Measurements from ENCODE around the gene HCN3. TPM values are rescaled to one million over a fixed set of nuclear protein-coding genes. Genes with fewer than 3 reads are reported as not detected.

HCN3 gene
- total RNA-seq, 1 experiment from 2014 or later = 19.6 TPM

DNA sequence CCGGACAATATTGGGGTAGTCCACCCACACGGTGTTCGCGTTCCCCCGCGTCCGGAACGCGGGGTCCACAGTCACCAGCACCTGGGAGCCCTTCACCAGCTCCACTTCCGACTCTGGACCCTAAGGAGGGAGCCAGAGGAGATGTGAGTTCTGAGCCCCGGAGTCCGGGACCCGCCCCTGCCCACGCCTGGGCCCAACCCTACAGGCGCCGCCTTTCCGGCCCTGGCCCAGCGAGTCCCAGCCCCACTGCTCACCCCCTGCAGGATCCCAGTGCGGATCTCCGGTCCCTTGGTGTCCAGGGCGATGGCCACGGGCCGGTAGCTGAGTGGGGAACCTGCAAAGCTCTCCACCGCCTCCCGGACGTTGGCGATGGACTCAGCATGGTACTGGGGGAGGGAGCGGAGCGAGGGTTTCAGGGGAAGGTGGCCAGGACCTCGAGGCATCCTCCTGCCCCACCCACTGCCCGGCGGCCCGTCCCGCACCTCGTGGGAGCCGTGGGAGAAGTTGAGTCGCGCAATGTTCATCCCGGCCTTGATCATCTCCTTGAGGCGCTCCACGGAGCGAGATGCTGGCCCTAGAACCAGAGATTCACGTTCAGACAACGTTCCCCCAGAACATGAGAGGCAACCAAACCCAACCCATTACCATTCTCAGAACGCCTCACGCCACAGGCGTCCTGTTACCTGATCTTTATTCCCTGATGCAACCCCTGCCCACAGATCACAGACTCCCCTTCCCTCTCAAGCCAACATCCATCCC is 18.1 kb downstream of the HCN3 start:
- Mint-ChIP-seq H3K4me3 (ENCODE audit: low read depth, unreplicated experiment) (no peak overlapping the region), H3K4me1 (ENCODE audit: low read depth, unreplicated experiment) (no peaks in the 10 kb centered on the region), H3K36me3 (ENCODE audit: insufficient read depth, unreplicated experiment) (no peaks in the 10 kb centered on the region), H3K27ac (ENCODE audit: unreplicated experiment) (no peak overlapping the region), H3K27me3 (ENCODE audit: unreplicated experiment) (peaks cover 42% of the 10 kb centered on the region), H3K9me3 (ENCODE audit: low read depth, unreplicated experiment) (no peaks in the 10 kb centered on the region)
- no TSS peak for BruUV-seq (replicated peaks)
- TF ChIP-seq, protein P1, sequence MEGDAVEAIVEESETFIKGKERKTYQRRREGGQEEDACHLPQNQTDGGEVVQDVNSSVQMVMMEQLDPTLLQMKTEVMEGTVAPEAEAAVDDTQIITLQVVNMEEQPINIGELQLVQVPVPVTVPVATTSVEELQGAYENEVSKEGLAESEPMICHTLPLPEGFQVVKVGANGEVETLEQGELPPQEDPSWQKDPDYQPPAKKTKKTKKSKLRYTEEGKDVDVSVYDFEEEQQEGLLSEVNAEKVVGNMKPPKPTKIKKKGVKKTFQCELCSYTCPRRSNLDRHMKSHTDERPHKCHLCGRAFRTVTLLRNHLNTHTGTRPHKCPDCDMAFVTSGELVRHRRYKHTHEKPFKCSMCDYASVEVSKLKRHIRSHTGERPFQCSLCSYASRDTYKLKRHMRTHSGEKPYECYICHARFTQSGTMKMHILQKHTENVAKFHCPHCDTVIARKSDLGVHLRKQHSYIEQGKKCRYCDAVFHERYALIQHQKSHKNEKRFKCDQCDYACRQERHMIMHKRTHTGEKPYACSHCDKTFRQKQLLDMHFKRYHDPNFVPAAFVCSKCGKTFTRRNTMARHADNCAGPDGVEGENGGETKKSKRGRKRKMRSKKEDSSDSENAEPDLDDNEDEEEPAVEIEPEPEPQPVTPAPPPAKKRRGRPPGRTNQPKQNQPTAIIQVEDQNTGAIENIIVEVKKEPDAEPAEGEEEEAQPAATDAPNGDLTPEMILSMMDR (IDR thresholded peaks at IDR 0.05; ENCODE audit: unreplicated experiment) = no peak
- intact Hi-C loops (cut with micrococcal nuclease; ENCODE audit: unreplicated experiment) = no loop called here
- CTCF ChIA-PET = no interaction called here
- no peak for DNase-seq

GRCh38 chr1:155295942-155296267 is 18.6 kb downstream of the HCN3 start:
- Mint-ChIP-seq H3K27ac (ENCODE audit: unreplicated experiment) (no peak overlapping the region), H3K36me3 (ENCODE audit: insufficient read depth, unreplicated experiment) (no peaks in the 10 kb centered on the region), H3K27me3 (ENCODE audit: unreplicated experiment) (peaks cover 42% of the 10 kb centered on the region), H3K4me3 (ENCODE audit: low read depth, unreplicated experiment) (no peak overlapping the region), H3K4me1 (ENCODE audit: low read depth, unreplicated experiment) (no peaks in the 10 kb centered on the region), H3K9me3 (ENCODE audit: low read depth, unreplicated experiment) (no peaks in the 10 kb centered on the region)
- CTCF ChIA-PET = no interaction called here
- BruUV-seq (replicated peaks) = no TSS peak
- intact Hi-C loops (cut with micrococcal nuclease; ENCODE audit: unreplicated experiment) = no loop called here
- TF ChIP-seq, protein P1 (IDR thresholded peaks at IDR 0.05; ENCODE audit: unreplicated experiment) = no peak
- DNase-seq = no peak

DNA sequence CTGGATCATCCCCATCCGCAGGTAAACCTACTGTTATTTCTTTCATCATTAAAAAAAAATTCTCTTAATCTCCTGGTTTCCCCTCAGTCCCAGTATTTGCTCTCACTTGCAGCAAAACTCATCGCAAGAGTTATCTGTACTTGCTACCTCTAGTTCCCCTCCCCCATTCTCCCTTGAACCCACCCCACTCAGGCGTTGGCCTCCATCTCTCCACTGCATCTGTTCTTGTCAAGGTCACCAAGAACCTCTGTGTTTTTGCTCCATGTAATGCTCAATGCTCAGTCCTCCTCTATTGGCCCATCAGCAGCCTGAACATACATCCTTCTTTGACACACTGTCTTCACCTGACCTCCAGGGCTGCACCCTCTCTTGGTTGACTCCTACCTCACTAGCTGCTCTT is 19.4 kb downstream of the HCN3 start:
- Mint-ChIP-seq H3K4me1 (ENCODE audit: low read depth, unreplicated experiment) (no peaks in the 10 kb centered on the region), H3K36me3 (ENCODE audit: insufficient read depth, unreplicated experiment) (no peaks in the 10 kb centered on the region), H3K9me3 (ENCODE audit: low read depth, unreplicated experiment) (no peaks in the 10 kb centered on the region), H3K4me3 (ENCODE audit: low read depth, unreplicated experiment) (no peak overlapping the region), H3K27ac (ENCODE audit: unreplicated experiment) (no peak overlapping the region), H3K27me3 (ENCODE audit: unreplicated experiment) (peaks cover 42% of the 10 kb centered on the region)
- TF ChIP-seq, protein P1 (IDR thresholded peaks at IDR 0.05; ENCODE audit: unreplicated experiment) = no peak
- BruUV-seq (replicated peaks) = no TSS peak
- CTCF ChIA-PET = no interaction called here
- intact Hi-C loops (cut with micrococcal nuclease; ENCODE audit: unreplicated experiment) = no loop called here
- no peak for DNase-seq

DNA sequence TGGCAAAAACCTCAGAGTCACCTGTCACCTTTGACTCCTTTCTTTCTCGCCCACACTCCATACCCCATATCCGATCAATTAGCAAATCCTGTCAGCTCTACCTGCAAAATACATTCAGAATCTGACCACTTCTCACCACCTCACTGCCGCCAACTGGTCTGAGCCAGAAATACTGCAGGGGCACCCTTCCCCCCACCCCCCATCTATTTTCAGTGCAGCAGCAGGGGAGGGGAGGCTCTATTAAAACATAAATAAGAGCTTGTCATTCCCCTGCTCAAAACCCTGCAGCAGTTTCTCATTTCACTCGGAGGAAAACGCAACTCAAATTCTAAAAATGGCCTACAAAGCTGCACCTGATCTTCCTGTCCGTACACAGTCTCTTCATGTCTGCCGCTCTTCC is 20.1 kb downstream of the HCN3 start:
- H3K27ac Mint-ChIP-seq (ENCODE audit: unreplicated experiment) = no peak overlapping the region
- H3K27me3 Mint-ChIP-seq (ENCODE audit: unreplicated experiment) = peaks cover 42% of the 10 kb centered on the region
- no peak for DNase-seq
- no peaks in the 10 kb centered on the region for H3K36me3 Mint-ChIP-seq (ENCODE audit: insufficient read depth, unreplicated experiment)
- TF ChIP-seq, protein P1 (IDR thresholded peaks at IDR 0.05; ENCODE audit: unreplicated experiment) = no peak
- H3K4me3 Mint-ChIP-seq (ENCODE audit: low read depth, unreplicated experiment) = no peak overlapping the region
- no peaks in the 10 kb centered on the region for H3K4me1 Mint-ChIP-seq (ENCODE audit: low read depth, unreplicated experiment)
- intact Hi-C loops (cut with micrococcal nuclease; ENCODE audit: unreplicated experiment) = no loop called here
- CTCF ChIA-PET = interaction anchor here (0.6 kb wide), 1 partner anchor 22 kb away, joined by 5 read pairs; no protein-coding TSS in a partner anchor
- no peaks in the 10 kb centered on the region for H3K9me3 Mint-ChIP-seq (ENCODE audit: low read depth, unreplicated experiment)
- BruUV-seq (replicated peaks) = no TSS peak

Measured in Calu3 (cell line).